HCT116 (cell line): ENCODE measurements around the gene MYOG.

Experiments
- REST ChIP-seq: IDR thresholded peaks from 2 replicates; pipeline ENCODE4 v1.6.1; 2012; ENCODE audit warnings: low read depth
- SIN3A ChIP-seq: IDR thresholded peaks from 2 replicates; pipeline ENCODE4 v1.6.1; 2012; ENCODE audit warnings: low read depth
- SP1 ChIP-seq: IDR thresholded peaks from 2 replicates; pipeline ENCODE4 v1.6.1; 2012; ENCODE audit warnings: low read depth
- TF ChIP-seq, protein P1 (sequence below), 3 experiments: fragments of 200-600 bp in 1 of 3; sonication (generic) in 1 of 3; IDR thresholded peaks in 2 of 3; conservative IDR thresholded peaks in 1 of 3; 2 replicates each; pipeline ENCODE4 v1.5.1; 2012 to 2017; ENCODE audit warnings: low read depth in 2 of 3, low read length in 2 of 3, antibody characterized with exemption in 1 of 3, borderline replicate concordance in 1 of 3, control low read depth in 1 of 3, mild to moderate bottlenecking in 1 of 3, mixed read lengths in 1 of 3, mixed run types in 1 of 3, moderate library complexity in 1 of 3; ENCODE audit not compliant: insufficient read depth in 1 of 3

GRCh38 chr1:203099805-203100515, 14.1 kb upstream of the MYOG start:
- TF ChIP-seq, protein P1, sequence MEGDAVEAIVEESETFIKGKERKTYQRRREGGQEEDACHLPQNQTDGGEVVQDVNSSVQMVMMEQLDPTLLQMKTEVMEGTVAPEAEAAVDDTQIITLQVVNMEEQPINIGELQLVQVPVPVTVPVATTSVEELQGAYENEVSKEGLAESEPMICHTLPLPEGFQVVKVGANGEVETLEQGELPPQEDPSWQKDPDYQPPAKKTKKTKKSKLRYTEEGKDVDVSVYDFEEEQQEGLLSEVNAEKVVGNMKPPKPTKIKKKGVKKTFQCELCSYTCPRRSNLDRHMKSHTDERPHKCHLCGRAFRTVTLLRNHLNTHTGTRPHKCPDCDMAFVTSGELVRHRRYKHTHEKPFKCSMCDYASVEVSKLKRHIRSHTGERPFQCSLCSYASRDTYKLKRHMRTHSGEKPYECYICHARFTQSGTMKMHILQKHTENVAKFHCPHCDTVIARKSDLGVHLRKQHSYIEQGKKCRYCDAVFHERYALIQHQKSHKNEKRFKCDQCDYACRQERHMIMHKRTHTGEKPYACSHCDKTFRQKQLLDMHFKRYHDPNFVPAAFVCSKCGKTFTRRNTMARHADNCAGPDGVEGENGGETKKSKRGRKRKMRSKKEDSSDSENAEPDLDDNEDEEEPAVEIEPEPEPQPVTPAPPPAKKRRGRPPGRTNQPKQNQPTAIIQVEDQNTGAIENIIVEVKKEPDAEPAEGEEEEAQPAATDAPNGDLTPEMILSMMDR (IDR thresholded peaks at IDR 0.05 in 2 of 3, conservative IDR thresholded peaks at IDR 0.05 in 1 of 3; ENCODE audit: borderline replicate concordance in 1 of 3, insufficient read depth in 1 of 3, low read depth in 2 of 3, low read length in 2 of 3) = no peak
- TF ChIP-seq SP1 (no peak), REST (no peak), SIN3A (no peak)
